GM20000 (cell line): ENCODE data around the gene PFKM.
"Not testable (repeated sequence)": the region's sequence is repeated elsewhere in the genome, so short reads cannot be mapped to it uniquely, and the experiment has no call there.

Experiments used
- DNase-seq: peaks from one replicate; pipeline ENCODE4 v3.0.0; 2012; ENCODE audit warnings: low spot score
- CTCF ChIP-seq: IDR thresholded peaks from 2 replicates; pipeline ENCODE4 v1.5.1; 2012; ENCODE audit warnings: mild to moderate bottlenecking, control low read depth; ENCODE audit errors: extremely low read depth, missing control alignments

Gene PFKM

DNA sequence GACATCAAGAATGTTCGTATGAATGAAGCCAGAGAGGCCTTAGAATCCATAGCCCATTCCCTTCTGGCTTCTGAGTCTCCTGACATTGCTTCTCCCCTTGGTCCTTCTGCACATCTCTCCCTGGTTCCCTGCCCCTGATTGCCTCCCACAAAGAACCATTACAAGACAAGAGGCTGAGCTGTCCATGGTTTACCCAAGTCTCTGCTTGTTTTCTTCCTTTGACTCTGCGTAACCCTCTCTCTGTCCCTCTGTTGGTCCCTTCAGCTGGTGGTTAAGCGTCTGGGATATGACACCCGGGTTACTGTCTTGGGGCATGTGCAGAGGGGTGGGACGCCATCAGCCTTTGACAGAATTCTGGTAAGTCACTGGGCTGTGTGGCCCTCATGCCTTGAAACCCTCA is 15.9 kb downstream of the PFKM start:
- TF ChIP-seq CTCF: no peak
- no peak for DNase-seq

DNA sequence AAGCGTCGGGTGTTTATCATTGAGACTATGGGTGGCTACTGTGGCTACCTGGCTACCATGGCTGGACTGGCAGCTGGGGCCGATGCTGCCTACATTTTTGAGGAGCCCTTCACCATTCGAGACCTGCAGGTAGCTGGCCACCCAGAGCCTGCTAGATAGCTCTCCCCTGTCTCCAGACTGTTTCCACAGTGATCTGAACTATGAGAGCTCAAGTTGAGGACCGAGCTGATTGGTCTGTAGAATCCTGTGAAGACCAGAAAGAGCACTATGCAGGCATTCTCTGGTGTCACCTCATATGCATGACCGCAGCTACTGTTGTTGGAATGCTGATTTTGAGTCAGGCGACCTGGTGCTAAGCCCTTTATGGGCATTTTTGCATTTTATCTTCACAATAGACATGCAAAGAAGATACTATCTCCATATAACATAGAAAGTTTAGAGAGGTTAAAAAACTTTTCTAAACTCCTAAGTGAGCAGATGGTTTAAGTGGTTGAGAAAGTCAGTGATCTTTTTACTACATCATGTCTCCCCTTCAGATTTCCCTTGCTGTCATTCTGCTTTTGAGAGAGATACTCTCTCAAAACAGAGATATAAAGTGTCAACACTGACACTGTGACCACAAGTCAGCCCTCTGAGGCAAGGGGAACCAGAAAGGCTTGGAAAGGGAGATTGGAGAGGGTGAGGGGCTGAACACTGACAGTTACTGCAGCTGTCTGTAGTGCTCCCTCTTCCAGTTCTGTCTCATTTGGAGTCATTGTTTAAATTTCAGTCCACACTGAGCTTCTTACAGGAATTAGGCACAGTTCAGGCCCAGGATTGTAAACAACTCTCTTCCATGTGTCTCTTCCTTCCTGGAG is 23.9 kb downstream of the PFKM start:
- no peak for TF ChIP-seq CTCF
- no peak for DNase-seq

DNA sequence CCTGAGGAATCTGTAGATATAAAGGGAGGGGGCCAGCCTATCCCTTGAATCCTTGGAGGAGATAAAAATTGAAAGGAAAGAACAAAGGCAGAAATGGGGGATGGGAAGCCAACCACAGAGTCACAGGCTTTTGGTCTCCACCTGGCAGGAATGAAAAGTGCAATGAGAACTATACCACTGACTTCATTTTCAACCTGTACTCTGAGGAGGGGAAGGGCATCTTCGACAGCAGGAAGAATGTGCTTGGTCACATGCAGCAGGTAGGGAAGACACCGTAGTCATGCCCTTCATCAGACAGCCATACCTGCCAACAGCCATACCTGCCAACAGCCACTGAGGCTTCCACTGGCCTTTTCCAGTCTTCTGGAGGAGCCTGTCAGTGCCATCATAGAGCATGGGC is 24.7 kb downstream of the PFKM start:
- no peak for DNase-seq
- no peak for TF ChIP-seq CTCF

DNA sequence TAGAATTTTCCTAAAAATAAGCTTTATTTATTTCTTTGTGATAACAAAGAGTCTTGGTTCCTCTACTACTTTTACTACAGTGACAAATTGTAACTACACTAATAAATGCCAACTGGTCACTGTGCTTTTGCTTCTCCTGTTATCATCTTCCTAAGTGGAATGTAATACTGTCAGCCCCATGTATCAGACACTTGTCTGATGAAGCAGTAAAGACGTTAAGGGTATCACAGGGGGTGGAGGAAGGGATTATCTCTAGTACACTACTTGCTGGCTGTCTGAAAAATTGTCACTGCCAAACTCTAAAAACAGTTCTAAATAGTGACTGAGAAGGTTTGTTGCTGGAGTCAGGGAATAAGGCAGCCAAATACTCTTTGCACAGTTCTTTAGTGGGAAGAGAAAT is 26.8 kb downstream of the PFKM start:
- no peak for TF ChIP-seq CTCF
- DNase-seq: no peak

- no peak for DNase-seq
- TF ChIP-seq CTCF: no peak
Observed at GRCh38 chr12:48151103-48151771, 32.1 kb downstream of the PFKM start.

DNA sequence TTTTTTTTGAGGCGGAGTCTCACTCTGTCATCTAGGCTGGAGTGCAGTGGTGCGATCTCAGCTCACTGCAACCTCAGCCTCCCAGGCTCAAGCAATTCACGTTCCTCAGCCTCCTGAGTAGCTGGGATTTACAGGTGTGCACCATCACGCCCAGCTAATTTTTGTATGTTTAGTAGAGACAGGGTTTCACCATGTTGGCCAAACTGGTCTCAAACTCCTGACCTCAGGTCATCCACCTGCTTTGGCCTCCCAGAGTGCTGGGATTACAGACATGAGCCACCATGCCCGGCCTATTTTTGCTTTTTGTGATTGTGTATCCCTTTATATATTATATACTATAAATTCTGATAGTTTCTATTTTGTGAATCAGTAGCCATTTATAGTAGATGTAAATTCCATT is 36.6 kb downstream of the PFKM start:
- not testable (repeated sequence) for DNase-seq

- no peak for DNase-seq
- TF ChIP-seq CTCF: no peak
Observed at GRCh38 chr12:48156652-48157017, 37.5 kb downstream of the PFKM start.
